Measurements from ENCODE around the gene CYTH3.

- TF ChIP-seq EZH2 (IDR thresholded peaks at IDR 0.05; ENCODE audit: low read length) (no peak), CTCF (optimal IDR thresholded peaks at IDR 0.05 in 1 of 3, IDR thresholded peaks at IDR 0.05 in 1 of 3, conservative IDR thresholded peaks at IDR 0.05 in 1 of 3; ENCODE audit: extremely low read depth in 1 of 3, insufficient read depth in 2 of 3, low read length in 3 of 3) (no peak)
Measured at GRCh38 chr7:6266699-6267098, 5.7 kb downstream of the CYTH3 start.
